Activated CD4-positive, alpha-beta T cell treated with anti-CD3 and anti-CD28 coated beads for 36 hours (primary cell): ENCODE data around the gene LARP4. TPM values are rescaled to one million over a fixed set of nuclear protein-coding genes. Genes with fewer than 3 reads are reported as not detected.
"Not testable (repeated sequence)": the region's sequence is repeated elsewhere in the genome, so short reads cannot be mapped to it uniquely, and the experiment has no call there.

Experiments
- ATAC-seq: fragments of 200-7000 bp; cut with Tn5 transposase; one replicate; pipeline ENCODE4 v1.10.0; 2021; ENCODE audit warnings: mild to moderate bottlenecking, moderate library complexity
- CTCF ChIA-PET: fragments of 350-600 bp; sonication (Branson Sonifier 250); formaldehyde crosslinking; loops from one replicate; lab custom pipeline; 2021; ENCODE audit warnings: antibody characterized with exemption; lab: Charles Lee
- POLR2A ChIA-PET: fragments of 350-600 bp; sonication (Branson Sonifier 250); formaldehyde crosslinking; loops from one replicate; lab custom pipeline; 2021; ENCODE audit warnings: antibody characterized with exemption, inconsistent platforms; lab: Charles Lee
- DNase-seq: peaks from one replicate; pipeline ENCODE4 v3.0.0-alpha.2; 2020
- H3K27ac Mint-ChIP-seq: one replicate; pipeline ENCODE4 v1.8.0; 2021; ENCODE audit warnings: mixed read lengths
- H3K27me3 Mint-ChIP-seq: one replicate; pipeline ENCODE4 v1.8.0; 2021; ENCODE audit warnings: mixed read lengths
- H3K36me3 Mint-ChIP-seq: one replicate; pipeline ENCODE4 v1.8.0; 2021; ENCODE audit warnings: low read depth, mixed read lengths
- H3K4me1 Mint-ChIP-seq: one replicate; pipeline ENCODE4 v1.8.0; 2021; ENCODE audit warnings: mixed read lengths
- H3K4me3 Mint-ChIP-seq: one replicate; pipeline ENCODE4 v1.8.0; 2021; ENCODE audit warnings: mild to moderate bottlenecking, moderate library complexity, mixed read lengths
- H3K9me3 Mint-ChIP-seq: one replicate; pipeline ENCODE4 v1.8.0; 2021; ENCODE audit warnings: low read depth, mixed read lengths
- intact Hi-C, 2 experiments: fragments of 100-400 bp; cut with DNase I in 1 of 2; cut with micrococcal nuclease in 1 of 2; formaldehyde crosslinking; loops; one replicate each; pipeline versions ENCODE4 v1.14.2 to v1.15.1; 2022 to 2024; cut with DNase I, micrococcal nuclease
- total RNA-seq, 2 experiments: library from RNA; stranded (reverse); gene quantifications; one replicate each; pipeline ENCODE4 v1.2.3, GENCODE V29; 2021

LARP4 gene
- 10 to 100 TPM; 66.3 to 72.4 TPM for total RNA-seq

GRCh38 chr12:50400638-50401499 is at the start of gene LARP4:
Gene LARP4 (plus strand): TSS chr12:50400885. CDS start chr12:50401011, 126 bp downstream.
- DNase-seq (peak; percentile 95), ATAC-seq (peak; percentile 97)
- Mint-ChIP-seq H3K27ac (peak within 1 kb of the TSS; percentile 94), H3K4me1 (peaks cover 13% of the 10 kb centered on the region), H3K9me3 (no peaks in the 10 kb centered on the region), H3K27me3 (no peaks in the 10 kb centered on the region), H3K36me3 (peaks cover 15% of the 10 kb centered on the region), H3K4me3 (peak within 1 kb of the TSS; percentile 93)
- intact Hi-C loops, result loop anchor here (1.0 to 5.0 kb wide), 13 partner anchors 118 to 771 kb away; partner anchors contain the start of genes LIMA1 (in 2 of the 2), SMARCD1 (in 2 of the 2), BCDIN3D (in 1 of the 2) and CERS5 (in 1 of the 2)
- POLR2A ChIA-PET, result interaction anchor here (0.6 to 1.1 kb wide), 3 partner anchors 179 to 848 kb away, joined by 3 to 5 read pairs (median 3); partner anchors contain the start of gene CERS5
- CTCF ChIA-PET, result interaction anchor here (0.6 to 0.7 kb wide), 4 partner anchors 48 to 250 kb away, joined by 3 to 4 read pairs (median 3); partner anchors contain the start of gene CERS5

- intact Hi-C loops, result no loop called here
- ATAC-seq (no peak), DNase-seq (no peak)
- no peaks in the 10 kb centered on the region for H3K36me3 Mint-ChIP-seq
- H3K27me3 Mint-ChIP-seq, result no peaks in the 10 kb centered on the region
- H3K27ac Mint-ChIP-seq, result no peak overlapping the region
- CTCF ChIA-PET, result interaction anchor here (0.6 to 0.7 kb wide), 2 partner anchors 225 to 240 kb away, joined by 3 read pairs; partner anchors contain the start of gene COX14
- no peaks in the 10 kb centered on the region for H3K9me3 Mint-ChIP-seq
- H3K4me1 Mint-ChIP-seq, result no peaks in the 10 kb centered on the region
- POLR2A ChIA-PET, result no interaction called here
- no peak overlapping the region for H3K4me3 Mint-ChIP-seq
Measured at GRCh38 chr12:50351120-50352043, 49.3 kb upstream of the LARP4 start.

- Mint-ChIP-seq H3K27me3 (no peaks in the 10 kb centered on the region), H3K9me3 (no peaks in the 10 kb centered on the region), H3K4me3 (no peak overlapping the region), H3K36me3 (no peaks in the 10 kb centered on the region), H3K4me1 (no peaks in the 10 kb centered on the region), H3K27ac (no peak overlapping the region)
- DNase-seq (no peak), ATAC-seq (no peak)
- CTCF ChIA-PET, result interaction anchor here (0.6 kb wide), 1 partner anchor 47 kb away, joined by 4 read pairs; no protein-coding TSS in a partner anchor
- intact Hi-C loops, result no loop called here
- POLR2A ChIA-PET, result no interaction called here
Measured at GRCh38 chr12:50353404-50353803, 47.3 kb upstream of the LARP4 start.

GRCh38 chr12:50353869-50354593 is 46.7 kb upstream of the LARP4 start:
- no peaks in the 10 kb centered on the region for H3K9me3 Mint-ChIP-seq
- no peak for ATAC-seq
- intact Hi-C loops, result no loop called here
- ChIA-PET CTCF (no interaction called here), POLR2A (no interaction called here)
- H3K4me1 Mint-ChIP-seq, result no peaks in the 10 kb centered on the region
- no peak for DNase-seq
- no peaks in the 10 kb centered on the region for H3K36me3 Mint-ChIP-seq
- no peak overlapping the region for H3K4me3 Mint-ChIP-seq
- no peak overlapping the region for H3K27ac Mint-ChIP-seq
- no peaks in the 10 kb centered on the region for H3K27me3 Mint-ChIP-seq

GRCh38 chr12:50354908-50355307 is 45.8 kb upstream of the LARP4 start:
- Mint-ChIP-seq H3K4me1 (no peaks in the 10 kb centered on the region), H3K27me3 (no peaks in the 10 kb centered on the region), H3K4me3 (no peak overlapping the region), H3K36me3 (no peaks in the 10 kb centered on the region), H3K9me3 (no peaks in the 10 kb centered on the region), H3K27ac (no peak overlapping the region)
- CTCF ChIA-PET, result no interaction called here
- no peak for ATAC-seq
- POLR2A ChIA-PET, result no interaction called here
- intact Hi-C loops, result no loop called here
- DNase-seq, result no peak

GRCh38 chr12:50355365-50355764 is 45.3 kb upstream of the LARP4 start:
- ChIA-PET CTCF (no interaction called here), POLR2A (no interaction called here)
- DNase-seq (no peak), ATAC-seq (no peak)
- intact Hi-C loops, result no loop called here
- Mint-ChIP-seq H3K27ac (no peak overlapping the region), H3K4me3 (no peak overlapping the region), H3K9me3 (no peaks in the 10 kb centered on the region), H3K27me3 (no peaks in the 10 kb centered on the region), H3K36me3 (no peaks in the 10 kb centered on the region), H3K4me1 (no peaks in the 10 kb centered on the region)

GRCh38 chr12:50362671-50363070 is 38.0 kb upstream of the LARP4 start:
- ATAC-seq (no peak), DNase-seq (no peak)
- Mint-ChIP-seq H3K36me3 (no peaks in the 10 kb centered on the region), H3K4me1 (no peaks in the 10 kb centered on the region), H3K4me3 (no peak overlapping the region), H3K27me3 (no peaks in the 10 kb centered on the region), H3K9me3 (no peaks in the 10 kb centered on the region), H3K27ac (no peak overlapping the region)
- intact Hi-C loops, result no loop called here
- ChIA-PET POLR2A (no interaction called here), CTCF (interaction anchor here (0.7 to 2.0 kb wide), 4 partner anchors 10 to 48 kb away, joined by 3 to 4 read pairs (median 3); no protein-coding TSS in a partner anchor)

- DNase-seq (no peak), ATAC-seq (no peak)
- POLR2A ChIA-PET, result no interaction called here
- intact Hi-C loops, result no loop called here
- H3K36me3 Mint-ChIP-seq, result no peaks in the 10 kb centered on the region
- no peaks in the 10 kb centered on the region for H3K27me3 Mint-ChIP-seq
- no peaks in the 10 kb centered on the region for H3K4me1 Mint-ChIP-seq
- CTCF ChIA-PET, result interaction anchor here (0.7 to 2.0 kb wide), 7 partner anchors 10 to 1217 kb away, joined by 3 to 5 read pairs (median 3); no protein-coding TSS in a partner anchor
- H3K9me3 Mint-ChIP-seq, result no peaks in the 10 kb centered on the region
- no peak overlapping the region for H3K27ac Mint-ChIP-seq
- no peak overlapping the region for H3K4me3 Mint-ChIP-seq
Measured at GRCh38 chr12:50363141-50363540, 37.5 kb upstream of the LARP4 start.

- Mint-ChIP-seq H3K27me3 (no peaks in the 10 kb centered on the region), H3K36me3 (no peaks in the 10 kb centered on the region), H3K27ac (no peak overlapping the region), H3K4me1 (no peaks in the 10 kb centered on the region), H3K9me3 (no peaks in the 10 kb centered on the region), H3K4me3 (no peak overlapping the region)
- DNase-seq (no peak), ATAC-seq (no peak)
- ChIA-PET POLR2A (no interaction called here), CTCF (interaction anchor here (0.7 kb wide), 2 partner anchors 11 to 728 kb away, joined by 3 to 4 read pairs; no protein-coding TSS in a partner anchor)
- intact Hi-C loops, result no loop called here
Measured at GRCh38 chr12:50365709-50366406, 34.8 kb upstream of the LARP4 start.

GRCh38 chr12:50370672-50371071 is 30.0 kb upstream of the LARP4 start:
- H3K4me3 Mint-ChIP-seq, H3K4me1 Mint-ChIP-seq, POLR2A ChIA-PET, CTCF ChIA-PET, H3K9me3 Mint-ChIP-seq, H3K27me3 Mint-ChIP-seq, DNase-seq, ATAC-seq, intact Hi-C loops, H3K36me3 Mint-ChIP-seq, H3K27ac Mint-ChIP-seq: not testable (repeated sequence)
